HG03354 (cell line): ENCODE measurements around the gene TMEM156.

ENCODE experiments used
- ATAC-seq: cut with Tn5 transposase; IDR thresholded peaks from one replicate; pipeline ENCODE4 v1.9.1; 2021; ENCODE audit warnings: mild to moderate bottlenecking; ENCODE audit not compliant: unreplicated experiment, poor library complexity, severe bottlenecking

TMEM156 gene

DNA sequence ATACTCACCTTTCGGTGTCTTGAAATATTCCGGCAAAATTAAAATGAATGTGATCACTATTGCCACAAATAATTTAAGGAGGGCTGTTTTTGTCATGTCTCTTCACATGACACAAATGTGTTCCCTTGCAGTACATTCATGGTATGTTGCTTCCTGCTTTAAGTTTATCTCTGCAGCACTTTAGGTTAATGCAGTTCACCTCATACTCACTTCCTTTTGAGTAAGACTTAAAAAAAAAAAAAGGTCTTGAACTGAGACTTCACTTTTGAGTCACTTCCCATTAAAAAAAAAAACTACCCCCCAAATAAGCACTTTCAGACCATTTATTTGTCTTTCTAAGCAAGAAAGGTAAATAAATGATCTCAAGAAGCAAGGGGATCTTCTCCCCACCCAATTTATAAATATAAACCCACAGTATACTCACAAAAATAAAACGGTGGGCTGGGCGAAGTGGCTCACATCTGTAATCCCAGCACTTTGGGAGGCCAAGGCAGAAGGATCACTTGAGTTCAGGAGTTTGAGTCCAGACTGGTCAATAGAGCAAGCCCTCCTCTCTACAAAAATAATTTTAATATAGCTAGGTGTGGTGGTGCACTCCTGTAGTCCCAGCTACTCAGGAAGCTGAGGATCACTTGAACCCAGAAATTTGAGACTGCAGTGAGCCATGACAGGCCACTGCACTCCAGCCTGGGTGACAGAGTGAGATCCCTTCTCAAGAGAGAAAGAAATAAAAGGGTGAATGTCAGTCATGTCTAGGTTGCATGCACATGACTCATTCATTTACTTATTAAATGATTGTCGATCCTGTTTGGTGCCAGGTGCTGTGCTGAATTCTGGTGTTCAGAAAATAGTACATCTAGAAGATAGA lies at the start of gene TMEM156:
TSS of gene TMEM156 (minus strand) at position 192 of the 868 bp plus-strand sequence. CDS start at position 96, 96 bp downstream.
- ATAC-seq = peak; percentile 74

DNA sequence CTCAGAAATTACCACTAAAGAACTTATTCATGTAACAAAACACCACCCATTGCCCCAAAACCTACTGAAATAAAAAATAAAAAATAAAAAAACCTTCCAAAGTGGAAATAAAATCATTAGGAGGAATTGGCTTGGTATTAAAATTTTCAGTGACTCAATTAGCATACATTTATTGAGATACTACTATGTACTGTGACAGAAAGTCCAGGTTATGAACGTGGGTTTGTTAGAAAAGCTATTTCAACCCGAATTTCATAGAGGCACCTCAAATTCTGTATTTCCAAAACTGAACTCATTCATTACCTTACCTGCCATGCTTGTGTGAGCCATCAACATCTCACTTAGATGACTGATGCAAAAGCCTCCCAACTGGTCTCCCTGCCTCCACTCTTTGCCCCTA lies 46.6 kb upstream of the TMEM156 start:
- no peak for ATAC-seq

GRCh38 chr4:39068907-39069306 lies 36.7 kb upstream of the TMEM156 start:
- no peak for ATAC-seq

DNA sequence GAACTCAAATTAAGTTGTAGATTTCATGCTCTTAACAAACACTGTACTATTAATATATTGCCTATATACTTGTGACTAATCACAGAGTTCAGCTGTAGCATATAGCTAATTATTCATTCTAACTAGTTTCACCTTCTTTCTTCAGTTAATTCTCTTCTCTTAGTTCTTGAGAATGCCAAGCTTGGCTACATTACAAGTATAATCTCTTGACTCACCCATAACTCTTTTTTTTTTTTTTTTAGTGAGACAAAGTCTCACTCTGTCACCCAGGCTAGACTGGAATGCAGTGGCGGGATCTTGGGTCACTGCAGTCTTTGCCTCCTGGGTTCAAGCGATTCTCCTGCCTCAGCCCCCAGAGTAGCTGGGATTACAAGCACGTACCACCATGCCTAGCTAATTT lies 35.2 kb upstream of the TMEM156 start:
- ATAC-seq = no peak

DNA sequence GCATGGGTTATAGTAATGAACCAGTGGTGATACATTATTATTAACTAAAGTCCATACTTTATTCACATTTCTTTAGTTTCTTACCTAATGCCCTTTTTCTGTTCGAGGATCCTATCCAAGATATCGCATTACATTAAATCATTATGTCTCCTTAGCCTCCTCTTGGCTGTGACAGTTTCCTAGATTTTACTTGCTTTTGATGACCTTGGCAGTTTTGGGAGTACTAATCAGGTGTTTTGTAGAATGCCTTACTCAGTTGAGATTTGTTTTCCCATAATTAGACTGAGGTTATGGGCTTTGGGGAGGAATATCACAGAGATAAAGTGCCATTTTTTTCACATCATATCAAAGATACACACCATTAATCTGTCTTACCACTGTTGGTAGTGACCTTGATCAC lies 34.8 kb upstream of the TMEM156 start:
- no peak for ATAC-seq

- no peak for ATAC-seq
These were observed 34.2 kb upstream of the TMEM156 start for GRCh38 chr4:39066371-39066770.

- no peak for ATAC-seq
These were observed 31.2 kb upstream of the TMEM156 start for GRCh38 chr4:39063430-39063829.

DNA sequence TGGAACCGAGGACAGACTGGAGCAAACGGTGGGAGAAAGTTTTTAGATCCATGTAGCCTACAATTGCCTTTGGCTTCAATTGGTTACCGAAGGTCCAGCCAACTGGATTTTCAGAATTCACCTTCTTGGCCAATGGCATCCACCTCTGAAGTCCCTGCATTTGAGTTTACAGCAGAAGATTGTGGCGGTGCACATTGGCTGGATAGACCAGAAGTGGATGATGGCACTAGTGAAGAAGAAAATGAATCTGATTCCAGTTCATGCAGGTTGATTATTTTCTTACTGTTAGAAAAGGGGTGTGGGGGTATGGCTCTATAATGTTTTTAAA lies 30.5 kb upstream of the TMEM156 start:
- ATAC-seq = no peak

- ATAC-seq = no peak
These were observed 30.0 kb upstream of the TMEM156 start, which contains the start of gene KLHL5 for GRCh38 chr4:39062094-39062769. TSS of gene KLHL5 (plus strand) at chr4:39062232. CDS start at chr4:39062653, 421 bp downstream.

- no peak for ATAC-seq
These were observed 29.2 kb upstream of the TMEM156 start for GRCh38 chr4:39061457-39061856.

- ATAC-seq = no peak
These were observed 23.8 kb upstream of the TMEM156 start for GRCh38 chr4:39056023-39056422.

DNA sequence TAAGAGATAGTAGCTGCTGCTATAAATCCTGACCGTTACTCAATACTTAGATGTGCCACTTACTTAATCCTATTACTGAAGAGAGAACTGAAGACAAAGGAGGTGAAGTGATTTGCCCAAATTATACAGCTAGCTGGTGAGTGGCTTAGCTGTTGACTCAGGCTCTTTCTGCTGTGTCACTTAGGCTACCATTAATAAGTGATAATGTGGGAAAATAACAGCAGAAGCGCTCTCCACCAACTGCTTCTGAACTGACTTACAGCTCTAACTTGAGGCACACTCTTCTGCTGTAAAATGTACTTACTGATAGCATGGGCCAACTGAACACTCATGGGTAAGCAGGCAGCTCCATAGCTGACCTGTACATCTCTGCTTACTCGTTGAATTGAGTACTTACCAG lies 22.3 kb upstream of the TMEM156 start:
- no peak for ATAC-seq

DNA sequence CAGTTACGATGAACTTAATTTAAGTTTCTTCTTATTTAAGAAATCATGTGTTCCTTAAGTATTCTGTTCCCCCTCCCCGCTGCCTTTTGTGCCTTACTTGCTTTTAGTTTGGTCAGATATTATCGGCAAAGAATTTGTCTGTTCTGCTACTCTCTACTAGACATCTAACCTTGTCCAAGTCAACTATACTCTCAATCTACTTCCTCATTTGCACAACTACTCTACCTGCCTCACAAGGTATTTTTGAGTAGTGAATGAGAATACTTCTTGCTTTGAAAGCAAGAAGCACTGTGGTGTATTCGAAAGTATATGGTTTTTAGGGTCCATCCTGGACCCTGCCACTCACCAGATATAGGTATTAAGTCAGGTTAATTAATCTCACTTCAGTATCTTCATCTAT lies 21.8 kb upstream of the TMEM156 start:
- ATAC-seq = no peak

DNA sequence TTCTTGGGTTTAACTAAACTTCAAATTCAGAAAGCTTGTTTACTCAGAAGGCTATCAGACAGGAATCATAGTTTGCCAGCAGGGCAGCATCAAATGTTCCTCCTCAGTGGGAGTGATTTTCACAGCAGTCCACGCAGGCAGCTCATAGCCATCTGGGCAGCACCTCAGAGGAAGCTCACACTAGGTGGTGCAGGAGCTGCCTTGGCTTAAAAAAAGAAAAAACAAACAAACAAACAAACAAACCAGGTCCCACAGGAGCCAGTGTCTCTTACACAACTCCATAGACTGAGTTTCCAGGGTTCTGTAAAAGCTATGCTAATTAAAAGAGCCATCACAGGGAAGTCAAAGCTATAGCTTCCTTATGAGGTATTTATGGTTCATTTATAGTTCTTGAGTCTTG lies 19.3 kb upstream of the TMEM156 start:
- ATAC-seq = no peak

DNA sequence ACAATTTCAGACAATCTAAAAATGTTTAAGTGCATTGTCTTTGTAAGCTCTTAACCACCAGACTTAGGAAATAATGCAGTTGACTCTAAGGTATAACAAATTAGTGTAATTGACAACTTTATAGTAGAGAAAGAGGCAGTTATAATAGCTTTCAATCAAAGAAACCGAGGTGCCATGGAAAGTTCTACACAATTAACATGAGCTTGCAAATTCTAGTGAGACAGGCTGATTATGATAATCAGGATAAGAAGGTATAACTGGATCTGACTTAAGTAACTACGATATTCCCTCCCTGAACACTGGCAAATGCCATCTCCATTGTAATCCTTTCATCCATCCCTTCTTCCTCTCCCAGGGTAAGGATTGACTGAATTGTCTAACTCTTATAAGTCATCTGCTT lies 18.4 kb upstream of the TMEM156 start:
- ATAC-seq = no peak

DNA sequence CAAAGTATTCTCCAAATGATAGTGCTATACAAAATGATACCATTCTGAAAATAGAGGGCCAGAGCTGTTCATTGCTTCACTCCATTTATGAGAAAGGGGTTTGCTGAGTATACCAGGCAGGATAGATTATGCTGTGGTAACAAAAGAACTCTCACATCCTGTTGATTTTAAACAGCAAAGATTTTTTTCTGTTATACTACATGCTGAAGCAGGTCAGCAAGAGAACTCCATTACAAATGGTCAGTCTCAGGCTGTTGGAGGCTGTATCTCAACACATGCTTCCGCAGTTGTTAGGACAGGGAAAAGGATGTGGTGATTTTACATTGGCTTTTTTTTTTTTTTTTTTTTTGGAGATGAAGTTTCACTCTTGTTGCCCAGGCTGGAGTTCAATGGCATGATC lies 16.1 kb upstream of the TMEM156 start:
- no peak for ATAC-seq

DNA sequence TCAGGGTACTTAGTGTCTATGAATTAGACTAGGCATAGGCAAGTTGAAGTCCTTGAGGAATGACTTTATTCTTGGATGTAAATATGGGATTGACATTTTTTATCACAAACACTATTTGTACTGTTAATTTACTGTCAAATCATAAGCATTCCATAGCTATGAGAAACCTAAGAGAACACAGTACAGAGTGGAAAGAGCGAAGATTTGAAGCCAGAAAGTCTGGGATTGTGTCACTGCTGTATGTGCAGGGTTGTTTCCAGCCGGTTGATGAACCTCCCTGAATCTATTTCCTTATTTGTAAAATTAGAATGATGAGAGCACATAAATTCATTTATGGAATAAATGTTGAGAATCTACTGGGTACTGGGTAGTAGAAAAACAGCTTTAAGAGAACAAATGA lies 15.5 kb upstream of the TMEM156 start:
- ATAC-seq = no peak

GRCh38 chr4:39046249-39046648 lies 14.0 kb upstream of the TMEM156 start:
- ATAC-seq = no peak

GRCh38 chr4:39045827-39046221 lies 13.6 kb upstream of the TMEM156 start:
- ATAC-seq = no peak

- ATAC-seq = peak; percentile 42
These were observed 13.0 kb upstream of the TMEM156 start for GRCh38 chr4:39044956-39045826.
